ENCODE data around the gene SLCO1B3.

Gene SLCO1B3

DNA sequence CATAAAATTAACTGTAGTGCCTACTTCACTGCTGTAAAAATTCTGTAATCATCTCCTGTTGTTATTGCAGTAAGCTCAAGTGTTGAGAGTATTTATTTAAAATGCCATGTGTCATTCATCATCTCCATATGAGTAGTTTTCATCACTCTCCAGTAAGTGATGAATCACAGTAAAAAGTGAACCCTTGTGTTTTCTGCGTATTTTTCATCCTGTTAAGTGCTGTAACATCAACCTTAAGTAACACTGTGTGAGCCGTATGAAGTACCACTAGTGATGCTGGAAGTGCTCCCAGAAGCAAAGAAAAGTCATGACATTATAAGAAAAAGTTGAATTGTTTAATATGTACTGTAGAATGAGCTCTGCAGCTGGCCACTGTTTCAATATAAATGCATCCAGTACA lies 55.4 kb downstream of the SLCO1B3 start:
- Histone ChIP-seq H3K14ac (ENCODE audit: low read length in 2 of 2) (no peak overlapping the region), H2AK5ac (ENCODE audit: low read length, severe bottlenecking) (no peak overlapping the region), H2BK120ac (ENCODE audit: low read depth, low read length) (no peak overlapping the region), H2BK5ac (ENCODE audit: low read depth, low read length, poor library complexity, severe bottlenecking) (no peak overlapping the region), H4K91ac (ENCODE audit: low read length) (no peak overlapping the region), H3K27me3 (ENCODE audit: control insufficient read depth in 1 of 2, insufficient read depth in 1 of 2, low read length in 2 of 2) (no peaks in the 10 kb centered on the region), H3K4ac (ENCODE audit: low read depth in 1 of 2, low read length in 2 of 2) (no peak overlapping the region), H3K27ac (ENCODE audit: low read length, poor library complexity, severe bottlenecking) (no peak overlapping the region), H2BK15ac (ENCODE audit: low read depth, poor library complexity, severe bottlenecking) (no peak overlapping the region), H3K18ac (ENCODE audit: low read depth in 1 of 2, low read length in 2 of 2) (no peak overlapping the region), H2AFZ (ENCODE audit: low read depth, low read length) (no peak overlapping the region), H3K4me1 (ENCODE audit: control insufficient read depth, insufficient read depth, low read depth, low read length) (no peaks in the 10 kb centered on the region), H4K8ac (ENCODE audit: low read length) (no peak overlapping the region), H3K23ac (ENCODE audit: low read length in 2 of 2) (no peak overlapping the region), H3K4me2 (ENCODE audit: low read length, poor library complexity, severe bottlenecking) (no peak overlapping the region), H2BK12ac (ENCODE audit: low read length in 2 of 2) (no peak overlapping the region), H3K36me3 (ENCODE audit: control insufficient read depth in 1 of 2, insufficient read depth in 2 of 2, low read depth in 1 of 2, low read length in 2 of 2) (no peaks in the 10 kb centered on the region), H3K4me3 (ENCODE audit: insufficient read depth in 1 of 2, low read depth in 1 of 2, low read length in 2 of 2) (no peak overlapping the region), H3K79me1 (replicated peaks; ENCODE audit: low read length, poor library complexity, severe bottlenecking) (no peaks in the 10 kb centered on the region), H3K9ac (ENCODE audit: low read length) (no peak overlapping the region), H3K9me3 (ENCODE audit: control insufficient read depth, low read length) (no peaks in the 10 kb centered on the region)
- DNase-seq = no peak
- 29% methylated on average over 2 of the region's 2 CpGs for WGBS

DNA sequence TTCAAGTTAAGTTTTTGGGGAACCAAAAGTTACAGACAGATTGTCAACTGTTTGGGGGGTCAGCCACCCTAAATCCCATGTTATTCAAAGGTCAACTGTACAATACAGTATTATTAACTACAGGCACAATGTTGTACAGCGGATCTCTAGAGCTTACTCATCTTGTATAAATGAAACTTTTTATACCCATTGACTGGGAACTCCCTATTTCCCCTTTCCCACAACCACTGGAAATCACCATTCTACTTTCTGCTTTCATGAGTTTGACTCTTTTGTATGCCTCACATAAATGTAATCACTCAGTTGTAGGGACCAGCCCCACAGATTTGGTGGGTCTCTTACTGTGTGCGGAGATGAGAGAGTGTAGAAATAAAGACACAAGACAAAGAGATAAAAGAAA lies 57.8 kb downstream of the SLCO1B3 start:
- no peak overlapping the region for H2AK5ac ChIP-seq (ENCODE audit: low read length, severe bottlenecking)
- no peaks in the 10 kb centered on the region for H3K79me1 ChIP-seq (replicated peaks; ENCODE audit: low read length, poor library complexity, severe bottlenecking)
- H2BK5ac ChIP-seq (ENCODE audit: low read depth, low read length, poor library complexity, severe bottlenecking) = no peak overlapping the region
- H2BK15ac ChIP-seq (ENCODE audit: low read depth, poor library complexity, severe bottlenecking) = no peak overlapping the region
- H3K18ac ChIP-seq (ENCODE audit: low read depth in 1 of 2, low read length in 2 of 2) = no peak overlapping the region
- no peak overlapping the region for H3K4ac ChIP-seq (ENCODE audit: low read depth in 1 of 2, low read length in 2 of 2)
- no peaks in the 10 kb centered on the region for H3K9me3 ChIP-seq (ENCODE audit: control insufficient read depth, low read length)
- H3K27me3 ChIP-seq (ENCODE audit: control insufficient read depth in 1 of 2, insufficient read depth in 1 of 2, low read length in 2 of 2) = no peaks in the 10 kb centered on the region
- no peak overlapping the region for H3K23ac ChIP-seq (ENCODE audit: low read length in 2 of 2)
- H3K4me3 ChIP-seq (ENCODE audit: insufficient read depth in 1 of 2, low read depth in 1 of 2, low read length in 2 of 2) = no peak overlapping the region
- H2BK12ac ChIP-seq (ENCODE audit: low read length in 2 of 2) = no peak overlapping the region
- H4K8ac ChIP-seq (ENCODE audit: low read length) = no peak overlapping the region
- H3K4me1 ChIP-seq (ENCODE audit: control insufficient read depth, insufficient read depth, low read depth, low read length) = no peaks in the 10 kb centered on the region
- no peaks in the 10 kb centered on the region for H3K36me3 ChIP-seq (ENCODE audit: control insufficient read depth in 1 of 2, insufficient read depth in 2 of 2, low read depth in 1 of 2, low read length in 2 of 2)
- DNase-seq = no peak
- 94% methylated on average over 2 of the region's 2 CpGs for WGBS
- no peak overlapping the region for H2AFZ ChIP-seq (ENCODE audit: low read depth, low read length)
- H3K9ac ChIP-seq (ENCODE audit: low read length) = no peak overlapping the region
- H2BK120ac ChIP-seq (ENCODE audit: low read depth, low read length) = no peak overlapping the region
- no peak overlapping the region for H3K4me2 ChIP-seq (ENCODE audit: low read length, poor library complexity, severe bottlenecking)
- H3K14ac ChIP-seq (ENCODE audit: low read length in 2 of 2) = no peak overlapping the region
- no peak overlapping the region for H3K27ac ChIP-seq (ENCODE audit: low read length, poor library complexity, severe bottlenecking)
- H4K91ac ChIP-seq (ENCODE audit: low read length) = no peak overlapping the region

DNA sequence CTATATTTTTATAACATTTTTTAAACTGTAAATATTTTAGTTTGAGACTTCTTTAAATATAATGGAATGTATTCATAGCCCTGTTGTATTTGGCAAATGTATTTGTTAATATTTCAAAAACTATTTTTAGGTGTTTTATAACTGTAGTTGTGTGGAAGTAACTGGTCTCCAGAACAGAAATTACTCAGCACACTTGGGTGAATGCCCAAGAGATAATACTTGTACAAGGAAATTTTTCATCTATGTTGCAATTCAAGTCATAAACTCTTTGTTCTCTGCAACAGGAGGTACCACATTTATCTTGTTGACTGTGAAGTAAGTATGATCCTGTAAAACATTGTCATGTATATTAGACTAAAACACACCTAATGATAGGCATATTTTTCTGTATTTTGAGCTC lies 72.8 kb downstream of the SLCO1B3 start:
- H2BK5ac ChIP-seq (ENCODE audit: low read depth, low read length, poor library complexity, severe bottlenecking) = no peak overlapping the region
- H4K8ac ChIP-seq (ENCODE audit: low read length) = no peak overlapping the region
- H3K79me1 ChIP-seq (replicated peaks; ENCODE audit: low read length, poor library complexity, severe bottlenecking) = no peaks in the 10 kb centered on the region
- no peak overlapping the region for H2BK12ac ChIP-seq (ENCODE audit: low read length in 2 of 2)
- no peak overlapping the region for H3K23ac ChIP-seq (ENCODE audit: low read length in 2 of 2)
- no peak overlapping the region for H4K91ac ChIP-seq (ENCODE audit: low read length)
- H2BK120ac ChIP-seq (ENCODE audit: low read depth, low read length) = no peak overlapping the region
- H2AK5ac ChIP-seq (ENCODE audit: low read length, severe bottlenecking) = no peak overlapping the region
- no peaks in the 10 kb centered on the region for H3K27me3 ChIP-seq (ENCODE audit: control insufficient read depth in 1 of 2, insufficient read depth in 1 of 2, low read length in 2 of 2)
- H3K4me1 ChIP-seq (ENCODE audit: control insufficient read depth, insufficient read depth, low read depth, low read length) = no peaks in the 10 kb centered on the region
- H3K4me2 ChIP-seq (ENCODE audit: low read length, poor library complexity, severe bottlenecking) = no peak overlapping the region
- DNase-seq = no peak
- H2BK15ac ChIP-seq (ENCODE audit: low read depth, poor library complexity, severe bottlenecking) = no peak overlapping the region
- H3K18ac ChIP-seq (ENCODE audit: low read depth in 1 of 2, low read length in 2 of 2) = no peak overlapping the region
- H3K9me3 ChIP-seq (ENCODE audit: control insufficient read depth, low read length) = peaks cover 4% of the 10 kb centered on the region
- no peaks in the 10 kb centered on the region for H3K36me3 ChIP-seq (ENCODE audit: control insufficient read depth in 1 of 2, insufficient read depth in 2 of 2, low read depth in 1 of 2, low read length in 2 of 2)
- no peak overlapping the region for H3K27ac ChIP-seq (ENCODE audit: low read length, poor library complexity, severe bottlenecking)
- no peak overlapping the region for H3K4ac ChIP-seq (ENCODE audit: low read depth in 1 of 2, low read length in 2 of 2)
- H3K14ac ChIP-seq (ENCODE audit: low read length in 2 of 2) = no peak overlapping the region
- H3K9ac ChIP-seq (ENCODE audit: low read length) = no peak overlapping the region
- no peak overlapping the region for H3K4me3 ChIP-seq (ENCODE audit: insufficient read depth in 1 of 2, low read depth in 1 of 2, low read length in 2 of 2)
- H2AFZ ChIP-seq (ENCODE audit: low read depth, low read length) = no peak overlapping the region

DNA sequence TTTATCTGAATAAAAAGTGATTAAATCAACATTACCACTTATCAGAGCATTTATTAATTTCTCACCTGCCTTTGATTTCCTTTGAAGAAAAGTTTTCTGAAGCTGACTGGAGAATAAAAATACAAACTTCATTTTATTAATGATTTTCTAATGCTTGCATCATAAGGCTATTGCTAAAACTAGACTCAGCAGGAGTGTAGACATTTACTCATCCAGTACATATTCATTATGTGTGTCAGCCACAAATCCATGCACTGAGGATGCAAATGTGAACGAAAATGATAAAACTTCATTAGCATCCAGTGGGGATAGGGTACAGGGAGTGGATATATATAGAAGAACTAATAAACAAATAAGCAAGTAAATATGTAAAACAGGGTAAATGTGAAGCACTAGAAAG lies 74.6 kb downstream of the SLCO1B3 start:
- Histone ChIP-seq H3K79me1 (replicated peaks; ENCODE audit: low read length, poor library complexity, severe bottlenecking) (no peaks in the 10 kb centered on the region), H3K14ac (ENCODE audit: low read length in 2 of 2) (no peak overlapping the region), H3K9ac (ENCODE audit: low read length) (no peak overlapping the region), H3K36me3 (ENCODE audit: control insufficient read depth in 1 of 2, insufficient read depth in 2 of 2, low read depth in 1 of 2, low read length in 2 of 2) (no peaks in the 10 kb centered on the region), H3K18ac (ENCODE audit: low read depth in 1 of 2, low read length in 2 of 2) (no peak overlapping the region), H3K27ac (ENCODE audit: low read length, poor library complexity, severe bottlenecking) (no peak overlapping the region), H3K27me3 (ENCODE audit: control insufficient read depth in 1 of 2, insufficient read depth in 1 of 2, low read length in 2 of 2) (no peaks in the 10 kb centered on the region), H2BK12ac (ENCODE audit: low read length in 2 of 2) (no peak overlapping the region), H3K9me3 (ENCODE audit: control insufficient read depth, low read length) (peaks cover 17% of the 10 kb centered on the region), H3K23ac (ENCODE audit: low read length in 2 of 2) (no peak overlapping the region), H2BK5ac (ENCODE audit: low read depth, low read length, poor library complexity, severe bottlenecking) (no peak overlapping the region), H2AK5ac (ENCODE audit: low read length, severe bottlenecking) (no peak overlapping the region), H3K4ac (ENCODE audit: low read depth in 1 of 2, low read length in 2 of 2) (no peak overlapping the region), H3K4me1 (ENCODE audit: control insufficient read depth, insufficient read depth, low read depth, low read length) (no peaks in the 10 kb centered on the region), H4K8ac (ENCODE audit: low read length) (no peak overlapping the region), H2AFZ (ENCODE audit: low read depth, low read length) (no peak overlapping the region), H3K4me2 (ENCODE audit: low read length, poor library complexity, severe bottlenecking) (no peak overlapping the region), H4K91ac (ENCODE audit: low read length) (no peak overlapping the region), H2BK15ac (ENCODE audit: low read depth, poor library complexity, severe bottlenecking) (no peak overlapping the region), H2BK120ac (ENCODE audit: low read depth, low read length) (no peak overlapping the region), H3K4me3 (ENCODE audit: insufficient read depth in 1 of 2, low read depth in 1 of 2, low read length in 2 of 2) (no peak overlapping the region)
- DNase-seq = no peak
- no CpG with 5 or more reads among the region's 1 CpG for WGBS
